GM23338 (cell line): ENCODE results near the gene ARHGEF17. TPM values are rescaled to one million over a fixed set of nuclear protein-coding genes. Genes with fewer than 3 reads are reported as not detected.

Source experiments
- ATAC-seq: fragments of 200-7000 bp; cut with Tn5 transposase; 3 replicates; pipeline ENCODE4 v1.9.1; 2020
- DNase-seq: peaks from one replicate; pipeline ENCODE4 v3.0.0-alpha.2; 2015; ENCODE audit warnings: low spot score
- H2AFZ ChIP-seq: fragments of 200-600 bp; sonication (generic); 2 replicates; pipeline ENCODE4 v1.8.0; 2016; ENCODE audit warnings: antibody characterized with exemption, mild to moderate bottlenecking, moderate library complexity
- H3F3A ChIP-seq: fragments of 200-600 bp; sonication (generic); replicated peaks from 2 replicates; pipeline ENCODE4 v1.8.0; 2017; ENCODE audit warnings: antibody characterized with exemption, mixed run types, low read depth
- H3K27ac ChIP-seq: fragments of 200-600 bp; sonication (generic); 2 replicates; pipeline ENCODE4 v1.6.1; 2016; ENCODE audit warnings: low read depth
- H3K27me3 ChIP-seq: fragments of 200-600 bp; sonication (generic); 2 replicates; pipeline ENCODE4 v1.8.0; 2016; ENCODE audit warnings: mild to moderate bottlenecking, mixed run types, moderate library complexity; ENCODE audit not compliant: insufficient read depth
- H3K36me3 ChIP-seq: fragments of 200-600 bp; sonication (generic); 2 replicates; pipeline ENCODE4 v1.8.0; 2016; ENCODE audit warnings: mild to moderate bottlenecking; ENCODE audit not compliant: insufficient read depth
- H3K4me1 ChIP-seq: fragments of 200-600 bp; sonication (generic); 2 replicates; pipeline ENCODE4 v1.8.0; 2016; ENCODE audit warnings: mild to moderate bottlenecking, moderate library complexity; ENCODE audit not compliant: insufficient read depth
- H3K4me2 ChIP-seq: fragments of 200-600 bp; sonication (generic); 2 replicates; pipeline ENCODE4 v1.7.1; 2017; ENCODE audit warnings: mixed run types
- H3K4me3 ChIP-seq: fragments of 200-600 bp; sonication (generic); 2 replicates; pipeline ENCODE4 v1.6.1; 2016; ENCODE audit warnings: mixed run types
- H3K79me2 ChIP-seq: fragments of 200-600 bp; sonication (generic); replicated peaks from 2 replicates; pipeline ENCODE4 v1.8.0; 2017; ENCODE audit warnings: mild to moderate bottlenecking; ENCODE audit not compliant: insufficient read depth
- H3K9me2 ChIP-seq: fragments of 200-600 bp; sonication (generic); 2 replicates; pipeline ENCODE4 v1.8.0; 2017; ENCODE audit not compliant: insufficient read depth
- H4K20me1 ChIP-seq: fragments of 200-600 bp; sonication (generic); replicated peaks from 2 replicates; pipeline ENCODE4 v1.8.0; 2017; ENCODE audit warnings: mild to moderate bottlenecking; ENCODE audit not compliant: insufficient read depth
- H3K27ac Mint-ChIP-seq: 2 replicates; pipeline ENCODE4 v1.8.0; 2020; ENCODE audit warnings: inconsistent platforms, mild to moderate bottlenecking, moderate library complexity, mixed read lengths
- H3K27me3 Mint-ChIP-seq: 3 replicates; pipeline ENCODE4 v1.8.0; 2022; ENCODE audit warnings: low read depth, mild to moderate bottlenecking, moderate library complexity, mixed read lengths, inconsistent platforms; ENCODE audit not compliant: insufficient read depth, poor library complexity
- H3K36me3 Mint-ChIP-seq: 3 replicates; pipeline ENCODE4 v1.8.0; 2021; ENCODE audit warnings: low read depth, mild to moderate bottlenecking, inconsistent platforms, moderate library complexity, mixed read lengths
- H3K4me1 Mint-ChIP-seq: 3 replicates; pipeline ENCODE4 v1.8.0; 2020; ENCODE audit warnings: mild to moderate bottlenecking, inconsistent platforms, mixed read lengths
- H3K4me3 Mint-ChIP-seq: 3 replicates; pipeline ENCODE4 v1.8.0; 2021; ENCODE audit warnings: moderate library complexity, mild to moderate bottlenecking, inconsistent platforms, mixed read lengths
- H3K9me3 Mint-ChIP-seq: 3 replicates; pipeline ENCODE4 v1.8.0; 2020; ENCODE audit warnings: moderate library complexity, mild to moderate bottlenecking, inconsistent platforms, mixed read lengths
- CREB1 ChIP-seq: fragments of 250-450 bp; sonication (Bioruptor Pico); IDR thresholded peaks from 2 replicates; pipeline ENCODE4 v1.5.0; 2020; ENCODE audit warnings: low read depth, mild to moderate bottlenecking, moderate library complexity
- CTCF ChIP-seq, 2 experiments: fragments of 200-600 bp in 1 of 2; sonication (generic) in 1 of 2; conservative IDR thresholded peaks; 2 replicates each; pipeline versions ENCODE4 v1.5.1 to v1.6.1; 2016 to 2017; ENCODE audit warnings: antibody characterized with exemption in 2 of 2, low read depth in 2 of 2, mild to moderate bottlenecking in 2 of 2, moderate library complexity in 1 of 2
- EZH2 ChIP-seq: fragments of 200-600 bp; sonication (generic); IDR thresholded peaks from one replicate; pipeline ENCODE4 v1.8.0; 2017; ENCODE audit warnings: antibody characterized with exemption, mild to moderate bottlenecking, low read depth; ENCODE audit not compliant: unreplicated experiment
- EZH2phosphoT487 ChIP-seq: fragments of 200-600 bp; sonication (generic); IDR thresholded peaks from one replicate; pipeline ENCODE4 v1.8.1; 2018; ENCODE audit warnings: antibody characterized with exemption; ENCODE audit not compliant: unreplicated experiment
- JUNB ChIP-seq: IDR thresholded peaks from one replicate; pipeline ENCODE4 v1.6.1; 2016; ENCODE audit warnings: antibody characterized with exemption; ENCODE audit not compliant: unreplicated experiment
- NANOG ChIP-seq: IDR thresholded peaks from 2 replicates; pipeline ENCODE4 v1.6.1; 2016; ENCODE audit warnings: antibody characterized with exemption, borderline replicate concordance
- POLR2AphosphoS5 ChIP-seq: IDR thresholded peaks from 2 replicates; pipeline ENCODE4 v1.6.1; 2016; ENCODE audit warnings: antibody characterized with exemption, low read depth
- REST ChIP-seq: IDR thresholded peaks from one replicate; pipeline ENCODE4 v1.6.1; 2018; ENCODE audit warnings: antibody characterized with exemption; ENCODE audit not compliant: unreplicated experiment
- ZNF114 ChIP-seq: fragments of 250-450 bp; sonication (Bioruptor Pico); IDR thresholded peaks from 2 replicates; pipeline ENCODE4 v1.5.0; 2020; ENCODE audit warnings: mild to moderate bottlenecking, moderate library complexity
- ZNF462 ChIP-seq: fragments of 250-450 bp; sonication (Bioruptor Pico); IDR thresholded peaks from 2 replicates; pipeline ENCODE4 v1.5.0; 2020; ENCODE audit warnings: mild to moderate bottlenecking, moderate library complexity
- polyA plus RNA-seq: library from polyadenylated mRNA; unstranded; fragments of >200 nt; fragmentation: Nextera tagmentation; extraction: Ambion mirVana; gene quantifications from 2 replicates; pipeline ENCODE4 v1.2.1, GENCODE V29; 2016
- total RNA-seq: library from RNA; depleted of rRNA; stranded (reverse); fragments of >200 nt; shearing (Covaris generic); gene quantifications from 2 replicates; pipeline ENCODE4 v1.2.3, GENCODE V29; 2014

ARHGEF17 gene
- total and polyA plus RNA-seq, 2 experiments from 2014 or later = 2.9 to 15.0 TPM

- TF ChIP-seq REST = no peak
- no peak for TF ChIP-seq CREB1 (CRISPR knock-in tag)
- TF ChIP-seq EZH2 = no peak
- TF ChIP-seq ZNF114 = no peak
- no peak for TF ChIP-seq CTCF (conservative IDR thresholded peaks at IDR 0.05; ENCODE audit: low read depth in 2 of 2)
- TF ChIP-seq NANOG = no peak
Observed at GRCh38 chr11:73406619-73407018, 98.5 kb downstream of the ARHGEF17 start (continued).

- H3K79me2 ChIP-seq = no peaks in the 10 kb centered on the region
- no peak for TF ChIP-seq POLR2AphosphoS5
- no peak for TF ChIP-seq EZH2phosphoT487
- TF ChIP-seq NANOG = no peak
- TF ChIP-seq EZH2 = no peak
- TF ChIP-seq JUNB = no peak
- Mint-ChIP-seq H3K27me3 (peaks cover 3% of the 10 kb centered on the region), H3K4me1 (no peaks in the 10 kb centered on the region), H3K9me3 (no peaks in the 10 kb centered on the region), H3K4me3 (no peak overlapping the region), H3K36me3 (peaks cover 11% of the 10 kb centered on the region), H3K27ac (no peak overlapping the region)
- DNase-seq (no peak), ATAC-seq (no peak)
- H3F3A ChIP-seq = no peaks in the 10 kb centered on the region
- H4K20me1 ChIP-seq = peaks cover 3% of the 10 kb centered on the region
- H3K4me1 ChIP-seq = no peaks in the 10 kb centered on the region
- H3K36me3 ChIP-seq = no peaks in the 10 kb centered on the region
- H3K9me2 ChIP-seq = no peaks in the 10 kb centered on the region
- no peak overlapping the region for H3K4me3 ChIP-seq
- no peak overlapping the region for H3K4me2 ChIP-seq
- no peaks in the 10 kb centered on the region for H3K27me3 ChIP-seq
- H2AFZ ChIP-seq = no peak overlapping the region
- H3K27ac ChIP-seq = no peak overlapping the region
Observed at GRCh38 chr11:73409431-73409830, 101.4 kb downstream of the ARHGEF17 start.

DNA sequence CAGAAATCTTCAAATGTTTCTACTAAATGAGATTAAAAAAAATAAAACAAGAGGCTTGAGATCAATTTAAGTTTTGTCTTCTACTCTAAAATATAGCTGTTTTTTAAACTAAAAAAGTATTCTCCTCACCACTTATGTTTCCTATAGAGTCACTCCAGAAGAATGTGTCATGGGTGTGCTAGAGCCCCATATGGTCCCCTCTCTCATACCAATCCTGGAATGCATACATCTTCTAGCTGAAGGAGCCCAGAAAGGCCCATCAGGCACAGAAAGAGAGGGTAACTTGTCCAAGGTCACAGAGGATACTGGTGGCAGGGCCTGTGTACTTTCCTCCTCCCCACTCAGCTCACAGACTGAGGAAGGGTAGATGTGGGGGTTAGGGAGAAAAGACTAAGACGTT lies 102.6 kb downstream of the ARHGEF17 start:
- H3K4me3 ChIP-seq = no peak overlapping the region
- no peaks in the 10 kb centered on the region for H3F3A ChIP-seq
- no peaks in the 10 kb centered on the region for H3K4me1 ChIP-seq
- peaks cover 3% of the 10 kb centered on the region for H3K27me3 Mint-ChIP-seq
- H3K27ac ChIP-seq = no peak overlapping the region
- no peaks in the 10 kb centered on the region for H3K4me1 Mint-ChIP-seq
- no peaks in the 10 kb centered on the region for H3K9me3 Mint-ChIP-seq
- H4K20me1 ChIP-seq = peaks cover 3% of the 10 kb centered on the region
- H3K27ac Mint-ChIP-seq = no peak overlapping the region
- no peaks in the 10 kb centered on the region for H3K79me2 ChIP-seq
- no peak for ATAC-seq
- no peak for DNase-seq
- peaks cover 11% of the 10 kb centered on the region for H3K36me3 Mint-ChIP-seq
- H3K4me2 ChIP-seq = no peak overlapping the region
- H3K27me3 ChIP-seq = no peaks in the 10 kb centered on the region
- no peak overlapping the region for H3K4me3 Mint-ChIP-seq
- no peak overlapping the region for H2AFZ ChIP-seq
- no peaks in the 10 kb centered on the region for H3K9me2 ChIP-seq
- H3K36me3 ChIP-seq = no peaks in the 10 kb centered on the region
- no peak for TF ChIP-seq ZNF462
